ENCODE measurements around the gene CD55.

CD55 gene

DNA sequence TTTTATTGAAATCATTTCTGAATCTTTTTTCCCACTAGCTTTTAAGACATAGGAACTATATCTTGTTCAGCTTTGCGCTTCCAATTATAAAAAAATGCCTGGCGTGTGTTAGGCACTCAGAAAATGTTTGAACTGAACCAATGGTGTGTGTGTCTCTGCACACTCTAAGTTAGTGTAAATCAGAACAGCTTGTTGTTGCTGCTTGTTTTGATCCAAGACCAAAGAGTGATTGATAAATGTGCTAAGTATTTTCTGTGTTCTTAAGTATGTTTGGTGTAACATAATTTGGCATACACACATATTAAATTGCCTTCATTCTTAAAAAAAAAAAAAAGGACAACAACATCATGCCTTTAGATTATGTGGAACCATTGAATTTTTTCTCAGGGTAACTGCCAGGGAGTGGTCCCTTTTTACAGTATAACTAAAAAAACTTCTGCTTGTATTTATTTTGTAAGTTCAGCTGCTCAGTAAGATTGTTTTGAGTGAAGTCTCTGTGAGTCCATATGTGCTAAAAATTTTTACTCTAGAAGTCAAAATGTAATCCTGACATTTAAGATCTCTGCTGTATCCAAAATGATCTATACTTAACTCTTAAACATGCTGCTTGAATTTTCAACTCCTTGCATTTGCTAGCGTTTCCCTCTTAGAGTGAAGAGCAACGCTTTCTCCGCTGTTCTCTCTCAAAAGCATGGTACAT, 8.7 kb downstream of the CD55 start:
- DNase-seq (ENCODE audit: low read depth in 2 of 2), result no peak

DNA sequence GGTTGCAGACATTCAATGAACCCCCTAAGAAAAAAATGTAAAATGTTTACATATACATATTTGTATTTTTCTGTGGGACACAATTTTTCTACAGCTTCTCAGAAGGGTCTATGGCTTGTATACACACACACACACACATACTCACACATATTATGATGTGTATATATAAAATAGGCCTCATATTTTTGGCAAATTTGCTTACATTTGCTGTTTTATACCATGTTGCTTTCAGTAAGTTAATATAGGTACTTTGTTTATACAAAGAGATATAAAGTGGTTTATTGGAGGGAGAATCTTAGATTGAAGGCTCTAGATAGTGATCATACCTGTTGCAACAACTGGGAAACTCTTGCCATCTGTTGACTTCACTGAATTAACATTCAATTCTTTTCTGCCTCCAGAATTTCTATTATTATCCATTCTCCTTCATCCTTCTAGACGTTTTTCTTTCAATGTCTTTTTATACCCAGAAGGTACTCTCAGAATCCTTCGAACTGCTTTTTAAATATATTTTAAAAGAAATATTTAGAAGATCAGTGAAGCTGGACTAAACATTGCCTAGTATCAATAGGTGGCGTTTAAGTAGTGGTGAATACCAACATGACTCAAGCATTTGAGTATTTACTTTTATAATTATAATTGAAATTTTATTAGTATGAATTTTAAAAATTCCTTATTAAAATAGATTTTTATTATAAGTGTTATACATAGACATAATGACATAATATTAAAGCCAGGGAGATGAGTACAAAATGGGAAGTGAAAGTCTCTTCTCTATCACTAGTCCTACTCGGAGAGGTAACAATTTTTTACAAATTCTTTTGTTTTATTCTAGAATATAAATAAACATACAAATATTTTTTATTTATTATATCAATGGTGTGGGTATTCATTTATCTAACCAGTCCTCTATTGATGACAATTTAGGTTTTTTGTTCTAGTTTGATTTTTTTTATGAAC, 10.2 kb downstream of the CD55 start:
- no peak for DNase-seq (ENCODE audit: low read depth in 2 of 2)

DNA sequence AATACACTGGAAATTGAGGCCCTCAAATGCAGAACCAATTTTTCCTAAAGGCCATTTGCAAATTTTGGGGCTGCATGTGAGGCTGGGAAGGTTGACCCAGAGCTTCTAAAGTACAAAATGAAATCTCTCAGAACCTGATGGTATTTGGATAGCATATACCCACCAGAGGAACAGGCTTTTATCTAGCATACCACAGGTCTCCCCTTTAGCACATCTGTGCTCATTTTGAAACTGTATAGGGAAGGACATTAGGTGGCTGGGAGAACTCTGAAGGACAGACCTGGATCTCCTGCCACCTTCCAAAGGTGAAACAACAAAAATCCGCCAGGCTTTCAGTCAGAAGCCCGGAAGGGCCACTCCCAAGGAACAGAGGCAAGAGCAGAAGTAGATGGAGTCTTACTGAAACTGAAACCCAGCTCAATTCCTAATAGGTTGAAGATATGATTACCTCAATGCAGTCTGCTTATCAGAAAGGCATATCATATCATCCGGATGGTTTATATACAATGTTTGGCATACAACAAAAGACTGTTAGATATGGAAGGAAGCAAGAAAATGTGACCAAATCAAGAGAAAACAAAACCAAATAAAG, 11.6 kb downstream of the CD55 start:
- DNase-seq (ENCODE audit: low read depth in 2 of 2), result no peak

DNA sequence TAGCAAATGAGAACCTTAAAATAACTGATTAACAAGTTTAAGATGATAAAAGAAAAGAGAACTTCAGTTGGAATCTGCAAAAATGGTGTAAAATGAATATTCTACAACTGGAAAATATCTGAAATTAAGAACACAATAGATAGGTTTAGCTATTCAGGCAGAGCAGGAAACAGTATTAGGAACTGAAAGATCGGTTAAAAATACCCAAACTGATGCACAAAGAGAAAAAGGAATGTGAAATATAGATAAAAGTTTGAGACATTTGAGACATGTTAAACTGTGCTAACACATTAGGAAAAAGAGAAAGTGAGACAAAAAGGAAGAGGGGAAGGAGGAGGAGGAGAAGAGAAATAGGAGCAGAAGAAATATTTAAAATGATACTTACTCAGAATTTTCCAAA, 12.1 kb downstream of the CD55 start:
- DNase-seq (ENCODE audit: low read depth in 2 of 2), result no peak

DNA sequence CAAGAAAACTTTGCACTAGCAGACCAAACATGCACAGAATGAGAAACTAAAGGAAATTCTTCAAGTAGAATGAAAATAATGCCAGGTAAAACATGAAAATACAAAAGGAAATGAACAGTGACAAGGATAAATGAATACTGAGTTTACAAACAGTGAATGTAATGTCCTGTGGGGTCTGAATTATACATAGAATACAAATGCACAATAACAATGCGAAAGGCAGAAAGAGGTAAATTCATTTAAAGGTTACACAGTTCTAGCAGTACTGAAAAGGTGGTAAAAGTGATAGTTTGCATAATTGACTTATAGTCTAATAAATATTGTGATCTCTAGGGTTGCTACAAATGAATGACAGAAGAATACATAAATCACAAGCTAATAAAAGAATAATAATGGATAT, 12.9 kb downstream of the CD55 start:
- no peak for DNase-seq (ENCODE audit: low read depth in 2 of 2)

DNA sequence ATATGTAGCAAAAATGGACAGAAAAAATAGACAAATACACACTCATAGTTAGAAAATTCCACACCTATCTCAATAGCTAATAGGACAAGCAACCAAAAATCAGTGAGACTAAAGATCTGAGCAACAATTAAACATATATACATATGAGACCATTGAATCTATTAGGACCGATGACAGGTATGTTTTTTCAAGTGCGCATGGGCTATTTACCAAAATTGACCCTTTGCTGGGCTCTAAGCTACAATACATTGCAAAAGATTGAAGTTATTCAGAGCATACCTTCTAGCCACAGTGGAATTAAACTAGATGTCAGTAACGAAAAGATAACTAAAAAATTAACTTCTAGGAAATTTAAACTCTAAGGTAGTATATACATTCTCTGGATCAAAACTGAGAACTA, 13.7 kb downstream of the CD55 start:
- DNase-seq (ENCODE audit: low read depth in 2 of 2), result no peak

DNA sequence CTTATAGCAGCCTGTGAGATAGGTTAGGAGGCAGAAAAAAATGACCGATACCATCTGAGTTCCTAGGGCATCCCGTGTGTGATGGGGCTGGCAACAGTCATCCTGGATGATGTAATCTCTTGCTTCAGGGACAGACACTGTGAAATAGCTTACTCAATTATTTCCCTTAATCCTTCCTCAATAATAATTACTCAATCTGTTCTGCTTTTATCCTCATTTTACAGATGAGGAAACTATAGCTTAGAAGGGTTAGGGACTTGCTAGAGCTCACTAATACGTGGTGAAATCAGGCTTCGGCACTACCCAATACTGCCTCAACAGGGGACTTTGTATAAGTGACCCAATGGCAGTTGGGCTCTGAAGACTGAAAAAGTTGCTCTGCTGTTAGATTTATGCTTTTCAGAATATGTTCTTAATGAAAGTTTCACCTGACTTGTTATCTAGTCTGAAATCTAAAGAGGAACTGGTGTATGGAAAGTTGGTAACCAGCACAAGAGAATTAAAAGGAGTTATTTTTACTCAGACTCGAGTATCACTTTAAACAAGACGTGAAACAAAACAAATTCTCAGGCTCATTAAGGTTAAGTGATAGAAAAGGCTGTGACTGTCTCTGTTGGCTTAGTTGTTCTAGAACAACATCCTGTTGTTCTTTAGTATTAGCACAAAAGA, 14.4 kb downstream of the CD55 start:
- DNase-seq (ENCODE audit: low read depth in 2 of 2), result no peak

DNA sequence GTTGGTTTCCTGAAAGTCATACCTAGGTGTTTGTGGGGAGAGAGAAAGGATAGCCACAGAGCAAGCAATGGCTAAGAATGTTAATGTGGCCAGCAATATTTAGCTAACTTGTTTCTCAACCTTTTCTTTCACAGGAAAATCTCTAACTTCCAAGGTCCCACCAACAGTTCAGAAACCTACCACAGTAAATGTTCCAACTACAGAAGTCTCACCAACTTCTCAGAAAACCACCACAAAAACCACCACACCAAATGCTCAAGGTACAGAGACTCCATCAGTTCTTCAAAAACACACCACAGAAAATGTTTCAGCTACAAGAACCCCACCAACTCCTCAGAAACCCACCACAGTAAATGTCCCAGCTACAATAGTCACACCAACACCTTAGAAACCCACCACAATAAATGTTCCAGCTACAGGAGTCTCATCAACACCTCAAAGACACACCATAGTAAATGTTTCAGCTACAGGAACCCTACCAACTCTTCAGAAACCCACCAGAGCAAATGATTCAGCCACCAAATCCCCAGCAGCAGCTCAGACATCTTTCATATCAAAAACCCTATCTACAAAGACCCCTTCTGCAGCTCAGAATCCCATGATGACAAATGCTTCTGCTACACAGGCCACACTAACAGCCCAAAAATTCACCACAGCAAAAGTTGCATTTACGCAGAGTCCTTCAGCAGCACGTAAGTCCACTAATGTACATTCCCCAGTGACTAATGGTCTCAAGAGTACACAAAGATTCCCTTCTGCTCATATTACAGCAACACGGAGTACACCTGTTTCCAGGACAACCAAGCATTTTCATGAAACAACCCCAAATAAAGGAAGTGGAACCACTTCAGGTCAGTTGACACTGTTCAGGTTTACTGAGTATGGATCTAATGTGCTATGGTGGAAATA, 15.3 kb downstream of the CD55 start:
- DNase-seq (ENCODE audit: low read depth in 2 of 2), result no peak

DNA sequence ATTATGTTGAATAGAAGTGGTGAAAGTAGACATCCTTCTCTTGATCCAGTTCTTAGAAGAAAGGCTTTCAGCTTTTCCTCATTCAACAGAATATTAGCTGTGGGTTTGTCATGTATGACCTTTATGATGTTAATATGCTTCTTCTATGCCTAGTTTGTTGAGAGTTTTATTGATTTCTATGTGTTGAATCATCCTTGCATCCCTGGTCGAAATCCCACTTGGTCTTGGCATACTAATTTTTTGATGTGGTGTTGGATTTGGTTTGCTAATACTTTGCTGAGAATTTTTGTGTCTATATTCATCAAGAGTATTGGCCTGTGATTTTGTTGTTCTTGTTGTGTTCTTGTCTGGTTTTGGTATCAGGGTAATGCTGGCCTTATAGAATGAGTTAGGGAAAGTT, 20.9 kb downstream of the CD55 start:
- DNase-seq (ENCODE audit: low read depth in 2 of 2), result no peak

DNA sequence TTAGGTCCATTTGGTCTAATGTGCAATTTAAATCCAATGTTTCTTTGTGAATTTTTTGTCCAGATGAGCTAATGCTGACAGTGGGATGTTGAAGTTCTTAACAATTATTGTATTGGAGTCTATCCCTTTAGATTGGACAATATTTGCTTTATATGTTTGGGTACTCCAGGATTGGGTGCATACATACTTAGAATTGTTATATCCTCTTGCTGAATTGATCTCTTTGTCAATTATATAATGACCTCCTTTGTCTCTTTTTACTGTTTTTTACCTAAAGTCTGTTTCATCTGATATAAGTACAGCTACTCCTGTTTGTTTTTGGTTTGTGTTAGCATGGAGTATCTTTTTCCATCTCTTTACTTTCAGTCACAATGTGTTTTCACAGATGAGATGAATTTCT, 22.2 kb downstream of the CD55 start:
- DNase-seq (ENCODE audit: low read depth in 2 of 2), result no peak

DNA sequence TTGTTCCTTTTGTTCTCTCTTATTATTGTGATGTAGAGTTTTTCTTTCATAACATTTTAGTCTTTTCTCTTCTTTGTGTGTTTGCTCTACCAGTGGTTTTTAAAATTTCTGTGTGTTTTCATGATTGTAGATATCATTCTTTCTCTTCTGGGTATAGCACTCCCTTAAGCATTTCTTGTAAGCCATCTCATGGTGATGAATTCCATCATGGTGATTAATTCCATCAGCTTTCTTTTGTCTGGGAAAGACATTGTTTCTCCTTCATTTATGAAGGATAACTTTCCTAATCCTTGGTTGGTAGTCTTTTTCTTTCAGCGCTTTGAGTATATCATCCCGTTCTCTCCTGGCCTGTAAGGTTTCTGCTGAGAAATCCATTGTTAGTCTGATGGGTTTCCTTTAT, 22.7 kb downstream of the CD55 start:
- DNase-seq (ENCODE audit: low read depth in 2 of 2), result no peak

DNA sequence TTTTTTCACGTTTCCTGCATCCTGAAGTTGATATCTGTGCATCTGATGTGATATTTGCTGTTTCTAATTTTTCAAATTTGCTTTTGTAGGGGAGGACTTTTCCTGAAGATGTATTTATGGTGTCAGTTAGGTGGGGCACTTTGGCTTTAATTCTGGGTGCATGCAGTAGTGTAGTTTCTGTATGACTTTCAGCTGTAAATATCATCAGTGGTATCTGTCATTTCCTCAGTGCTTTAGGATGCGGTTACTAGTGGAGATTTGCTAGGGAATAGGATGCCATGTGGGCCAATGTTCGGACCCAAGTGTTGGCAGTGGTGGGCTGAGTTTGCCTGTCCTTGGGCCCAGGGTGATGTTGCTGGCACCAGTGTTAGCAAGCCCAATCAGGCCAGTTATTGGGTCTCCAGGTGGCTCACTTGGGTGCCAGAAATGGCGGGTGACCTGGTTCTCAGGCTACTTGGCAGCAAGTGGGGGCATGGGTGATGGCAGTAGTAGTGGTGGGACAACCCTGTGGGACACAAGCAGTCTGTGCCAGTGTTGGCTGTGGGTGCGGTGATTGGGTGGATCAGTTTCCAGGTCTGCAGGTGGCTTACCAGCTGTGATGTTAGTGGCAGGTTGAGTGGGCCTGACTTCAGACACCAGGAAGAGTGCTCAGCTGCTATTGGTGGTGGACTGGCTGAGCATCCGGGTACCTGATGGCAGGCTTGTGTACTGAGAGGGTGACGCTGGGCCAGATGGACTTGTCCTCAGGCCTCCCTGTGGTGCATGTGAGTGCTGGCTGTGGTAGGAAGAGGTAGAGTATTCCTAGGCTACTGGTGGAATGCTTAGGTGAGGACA, 24.4 kb downstream of the CD55 start:
- DNase-seq (ENCODE audit: low read depth in 2 of 2), result no peak

DNA sequence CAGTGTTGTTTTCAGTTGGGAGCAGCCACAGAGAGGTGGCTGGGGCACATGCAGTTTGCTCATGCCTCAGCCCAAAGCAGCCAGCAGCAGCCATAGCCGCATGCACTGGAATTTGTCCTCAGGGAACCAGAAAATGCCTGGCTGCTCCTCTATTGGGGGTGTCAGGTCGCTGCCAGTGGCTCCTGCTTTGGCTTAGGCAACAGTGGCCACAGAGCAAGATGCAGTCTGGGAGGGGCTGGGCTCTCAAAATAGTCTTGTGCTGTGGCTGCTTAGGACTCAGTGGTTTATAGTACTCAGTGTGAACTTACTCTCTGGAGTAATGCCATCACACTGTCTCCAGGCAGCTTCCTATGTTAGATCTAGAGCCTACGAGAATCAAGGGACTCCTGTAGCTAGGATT, 25.0 kb downstream of the CD55 start:
- DNase-seq (ENCODE audit: low read depth in 2 of 2), result no peak

DNA sequence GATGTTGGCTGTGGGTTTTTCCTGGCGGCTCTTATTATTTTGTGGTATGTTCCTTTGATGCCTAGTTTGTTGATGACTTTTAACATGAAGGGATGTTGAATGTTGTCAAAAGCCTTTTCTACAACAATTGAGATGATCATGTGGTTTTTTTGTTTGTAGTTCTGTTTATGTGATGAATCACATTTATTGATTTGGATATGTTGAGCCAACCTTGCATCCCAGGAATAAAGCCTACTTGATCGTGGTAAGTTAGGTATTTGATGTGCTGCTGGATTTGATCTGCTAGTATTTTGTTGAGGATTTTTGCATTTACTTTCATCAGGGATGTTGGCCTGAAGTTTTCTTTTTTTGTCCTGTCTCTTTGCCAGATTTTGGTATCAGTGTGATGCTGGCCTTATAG, 28.5 kb downstream of the CD55 start:
- DNase-seq (ENCODE audit: low read depth in 2 of 2), result no peak

DNA sequence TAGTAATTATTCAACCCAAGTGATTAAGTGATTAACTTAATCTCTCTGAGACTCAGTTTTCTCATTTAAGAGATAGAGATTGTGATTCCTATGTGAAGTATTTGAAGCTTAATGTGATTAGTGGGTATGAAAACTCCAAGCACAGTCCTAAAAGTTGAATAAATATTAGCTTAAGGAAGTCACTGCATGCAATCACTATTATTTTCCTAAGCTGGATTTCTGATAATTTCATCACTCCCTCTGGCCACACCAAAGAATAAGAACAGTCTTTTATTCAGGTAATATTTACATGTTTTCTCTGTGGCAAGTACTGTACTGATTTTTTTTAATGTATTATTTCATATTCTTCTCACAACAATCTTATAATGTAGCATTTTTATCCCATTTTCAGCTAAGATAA, 31.1 kb downstream of the CD55 start:
- DNase-seq (ENCODE audit: low read depth in 2 of 2), result no peak

DNA sequence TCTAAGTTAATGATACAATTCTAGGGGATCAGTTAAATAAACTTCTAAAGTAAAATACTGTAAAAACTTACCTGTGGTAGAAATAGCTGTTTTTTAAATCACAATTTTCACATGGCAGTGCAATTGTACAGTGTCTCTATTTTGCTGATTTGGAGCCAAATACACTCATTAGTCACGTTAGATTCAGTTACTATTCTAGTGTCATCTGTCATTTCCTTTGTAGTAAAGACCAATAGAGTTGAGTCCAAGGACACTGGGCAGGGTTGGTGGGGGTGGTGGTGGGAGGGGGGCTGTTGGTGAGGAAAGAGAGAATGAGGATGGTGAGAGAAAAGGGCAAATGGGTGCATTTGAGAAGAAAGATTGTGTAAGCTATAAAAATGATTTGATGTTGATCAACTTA, 33.6 kb downstream of the CD55 start:
- no peak for DNase-seq (ENCODE audit: low read depth in 2 of 2)

DNA sequence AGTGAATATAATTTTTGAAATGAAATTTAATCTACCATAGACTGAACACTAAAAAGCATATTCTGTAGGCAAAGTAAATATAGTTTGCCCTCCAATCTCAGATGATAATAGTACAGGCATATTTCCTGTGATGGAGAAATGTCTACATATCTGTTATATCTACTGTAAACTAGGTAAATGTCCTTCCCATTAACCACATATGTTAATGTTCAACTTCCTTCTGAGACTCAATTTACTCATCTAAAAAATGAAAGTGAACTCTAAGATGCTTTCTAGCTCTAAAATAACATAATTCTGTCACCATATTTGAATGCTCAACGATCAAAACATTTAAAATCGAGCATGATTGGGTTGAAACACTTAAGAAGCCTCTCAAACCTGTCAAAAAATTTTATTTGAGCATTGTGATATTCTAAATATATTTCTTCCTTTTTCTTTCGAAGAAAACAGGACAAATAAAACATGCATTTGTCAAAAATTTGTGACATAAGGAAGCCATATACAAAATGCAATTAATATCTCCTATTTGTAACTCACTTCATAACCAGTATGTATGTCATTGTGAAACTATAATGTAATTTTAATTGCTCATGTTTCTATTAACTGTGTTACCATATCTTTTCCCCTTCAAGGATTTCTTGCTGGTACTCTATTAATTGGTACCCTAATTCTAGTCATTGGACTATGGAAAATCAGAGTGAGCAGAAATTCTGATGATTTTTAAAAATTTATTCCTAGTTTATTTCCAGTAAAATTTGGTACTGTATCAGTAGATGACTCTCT, 34.2 kb downstream of the CD55 start:
- DNase-seq (ENCODE audit: low read depth in 2 of 2), result no peak

DNA sequence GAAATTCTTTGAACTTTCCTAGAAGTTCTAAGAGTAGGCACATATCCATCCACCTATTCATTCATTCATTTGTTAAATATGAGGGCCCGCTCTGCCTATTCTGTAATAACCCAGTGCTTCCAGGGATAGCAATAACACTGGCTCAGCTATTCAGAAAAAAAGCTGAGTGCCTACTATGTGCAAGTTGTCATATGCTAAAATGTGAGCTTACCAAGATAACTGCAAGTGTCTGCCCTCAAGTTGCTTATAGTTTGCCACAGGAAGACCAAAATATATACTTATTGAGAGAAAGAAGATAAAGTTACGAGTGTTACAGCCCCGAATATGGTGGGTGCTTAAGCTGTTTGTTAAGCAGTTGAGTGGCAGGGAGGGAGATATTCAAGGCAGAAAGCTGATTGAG, 39.6 kb downstream of the CD55 start:
- no peak for DNase-seq (ENCODE audit: low read depth in 2 of 2)

DNA sequence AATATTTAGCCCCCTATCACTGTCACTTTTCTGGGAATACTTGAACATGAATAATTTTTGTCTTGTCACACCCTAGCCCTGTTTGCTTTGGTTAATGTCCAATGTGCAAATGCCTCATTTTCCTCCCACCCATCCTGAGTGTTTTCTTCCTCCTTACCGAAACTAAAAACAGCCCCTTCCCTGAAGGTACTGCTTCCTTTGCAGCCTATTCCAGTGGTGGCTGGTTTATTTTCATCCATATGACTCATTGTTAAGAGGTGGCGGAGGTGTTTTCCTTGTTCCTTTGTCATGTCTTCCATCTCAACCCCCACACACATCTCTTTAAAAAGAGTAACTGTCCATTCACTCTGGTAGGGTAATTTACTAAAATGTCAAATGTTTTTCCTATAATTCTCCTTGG, 40.4 kb downstream of the CD55 start:
- DNase-seq (ENCODE audit: low read depth in 2 of 2), result no peak

Measured in stimulated activated CD8-positive, alpha-beta memory T cell treated with anti-CD3 and anti-CD28 coated beads, Interleukin-7, amount 100 ng/mL, for 1 hour (primary cell).